ENCODE measurements around the gene MX2. TPM values are rescaled to one million over a fixed set of nuclear protein-coding genes. Genes with fewer than 3 reads are reported as not detected.
"Not testable (repeated sequence)": the region's sequence is repeated elsewhere in the genome, so short reads cannot be mapped to it uniquely, and the experiment has no call there.

The MX2 gene
- total RNA-seq, 2 experiments from 2014 or later: 65.1 to 158 TPM

- H3K4me1 Mint-ChIP-seq: peaks cover 5% of the 10 kb centered on the region
- H3K36me3 Mint-ChIP-seq: peaks cover 65% of the 10 kb centered on the region
- H3K9me3 Mint-ChIP-seq (ENCODE audit: low read depth): peaks cover 2% of the 10 kb centered on the region
- CTCF ChIA-PET: interaction anchor here (0.9 to 1.9 kb wide), 6 partner anchors 8 to 127 kb away, joined by 3 to 10 read pairs (median 3); partner anchors contain the start of gene MX1
- peak overlapping the region; percentile 50 for H3K27ac Mint-ChIP-seq
- ATAC-seq: no peak
- DNase-seq: no peak
- H3K4me3 Mint-ChIP-seq: no peak overlapping the region
- peaks cover 29% of the 10 kb centered on the region for H3K27me3 Mint-ChIP-seq
Measured at GRCh38 chr21:41410767-41411448, 49.1 kb downstream of the MX2 start.

GRCh38 chr21:41411449-41412089, 49.7 kb downstream of the MX2 start:
- H3K4me1 Mint-ChIP-seq: peaks cover 5% of the 10 kb centered on the region
- ATAC-seq (peak; percentile 66), DNase-seq (peak; percentile 53)
- CTCF ChIA-PET: interaction anchor here (0.9 to 1.9 kb wide), 6 partner anchors 8 to 128 kb away, joined by 3 to 10 read pairs (median 3); partner anchors contain the start of gene MX1
- peaks cover 33% of the 10 kb centered on the region for H3K27me3 Mint-ChIP-seq
- no peak overlapping the region for H3K4me3 Mint-ChIP-seq
- H3K9me3 Mint-ChIP-seq (ENCODE audit: low read depth): peaks cover 2% of the 10 kb centered on the region
- peaks cover 60% of the 10 kb centered on the region for H3K36me3 Mint-ChIP-seq
- no peak overlapping the region for H3K27ac Mint-ChIP-seq

GRCh38 chr21:41417505-41417904, 55.7 kb downstream of the MX2 start:
- CTCF ChIA-PET: interaction anchor here (0.9 to 1.4 kb wide), 2 partner anchors 10 to 135 kb away, joined by 3 read pairs; no protein-coding TSS in a partner anchor
- Mint-ChIP-seq H3K36me3 (peaks cover 14% of the 10 kb centered on the region), H3K4me1 (peaks cover 26% of the 10 kb centered on the region), H3K27me3 (peaks cover 33% of the 10 kb centered on the region)
- not testable (repeated sequence) for H3K27ac Mint-ChIP-seq; DNase-seq; ATAC-seq; H3K9me3 Mint-ChIP-seq (ENCODE audit: low read depth); H3K4me3 Mint-ChIP-seq

GRCh38 chr21:41418393-41418792, 56.6 kb downstream of the MX2 start:
- H3K27me3 Mint-ChIP-seq: peaks cover 24% of the 10 kb centered on the region

GRCh38 chr21:41418956-41419680, 57.3 kb downstream of the MX2 start:
- peak overlapping the region; percentile 22 for H3K4me3 Mint-ChIP-seq
- H3K27ac Mint-ChIP-seq: peak overlapping the region; percentile 100
- CTCF ChIA-PET: interaction anchor here (0.9 to 1.0 kb wide), 2 partner anchors 9 to 49 kb away, joined by 4 to 7 read pairs; no protein-coding TSS in a partner anchor
- ATAC-seq (no peak), DNase-seq (peak; percentile 36)
- peaks cover 18% of the 10 kb centered on the region for H3K27me3 Mint-ChIP-seq
- H3K36me3 Mint-ChIP-seq: peaks cover 19% of the 10 kb centered on the region
- H3K4me1 Mint-ChIP-seq: peaks cover 43% of the 10 kb centered on the region
- no peaks in the 10 kb centered on the region for H3K9me3 Mint-ChIP-seq (ENCODE audit: low read depth)

More at GRCh38 chr21:41418393-41418792, 56.6 kb downstream of the MX2 start:
- CTCF ChIA-PET: interaction anchor here (0.9 to 1.0 kb wide), 3 partner anchors 9 to 48 kb away, joined by 3 to 7 read pairs (median 4); no protein-coding TSS in a partner anchor
- Mint-ChIP-seq H3K36me3 (peaks cover 18% of the 10 kb centered on the region), H3K27ac (peak overlapping the region; percentile 100), H3K4me3 (no peak overlapping the region), H3K4me1 (peaks cover 35% of the 10 kb centered on the region), H3K9me3 (ENCODE audit: low read depth) (peaks cover 2% of the 10 kb centered on the region)
- no peak for ATAC-seq
- DNase-seq: no peak

- CTCF ChIA-PET: no interaction called here
- Mint-ChIP-seq H3K27ac (peak overlapping the region; percentile 100), H3K9me3 (ENCODE audit: low read depth) (no peaks in the 10 kb centered on the region), H3K27me3 (peaks cover 10% of the 10 kb centered on the region), H3K36me3 (peaks cover 23% of the 10 kb centered on the region), H3K4me1 (peaks cover 53% of the 10 kb centered on the region), H3K4me3 (peak overlapping the region; percentile 90)
- ATAC-seq (peak; percentile 84), DNase-seq (peak; percentile 83)
Measured at GRCh38 chr21:41419921-41420862, 58.4 kb downstream of the MX2 start.

- peak overlapping the region; percentile 90 for H3K4me3 Mint-ChIP-seq
- peaks cover 29% of the 10 kb centered on the region for H3K36me3 Mint-ChIP-seq
- ATAC-seq; CTCF ChIA-PET; H3K9me3 Mint-ChIP-seq (ENCODE audit: low read depth); H3K27me3 Mint-ChIP-seq: not testable (repeated sequence)
- DNase-seq: peak; percentile 32
- peak overlapping the region; percentile 100 for H3K27ac Mint-ChIP-seq
- peaks cover 59% of the 10 kb centered on the region for H3K4me1 Mint-ChIP-seq
Measured at GRCh38 chr21:41420998-41421397, 59.2 kb downstream of the MX2 start.

GRCh38 chr21:41422546-41423304, 60.9 kb downstream of the MX2 start:
- no peaks in the 10 kb centered on the region for H3K9me3 Mint-ChIP-seq (ENCODE audit: low read depth)
- H3K4me3 Mint-ChIP-seq: no peak overlapping the region
- DNase-seq: no peak
- no peaks in the 10 kb centered on the region for H3K27me3 Mint-ChIP-seq
- ATAC-seq: no peak
- H3K27ac Mint-ChIP-seq: peak overlapping the region; percentile 100
- CTCF ChIA-PET: interaction anchor here (1.0 to 1.9 kb wide), 4 partner anchors 11 to 62 kb away, joined by 3 to 6 read pairs (median 4); partner anchors contain the start of gene MX2
- peaks cover 37% of the 10 kb centered on the region for H3K36me3 Mint-ChIP-seq
- peaks cover 65% of the 10 kb centered on the region for H3K4me1 Mint-ChIP-seq

GRCh38 chr21:41423305-41423636, 61.4 kb downstream of the MX2 start:
- ATAC-seq; H3K27me3 Mint-ChIP-seq; H3K4me3 Mint-ChIP-seq; H3K9me3 Mint-ChIP-seq (ENCODE audit: low read depth): not testable (repeated sequence)
- Mint-ChIP-seq H3K27ac (peak overlapping the region; percentile 100), H3K36me3 (peaks cover 43% of the 10 kb centered on the region), H3K4me1 (peaks cover 70% of the 10 kb centered on the region)
- peak; percentile 39 for DNase-seq
- CTCF ChIA-PET: interaction anchor here (1.0 to 1.9 kb wide), 5 partner anchors 12 to 139 kb away, joined by 3 to 6 read pairs (median 4); partner anchors contain the start of gene MX2

GRCh38 chr21:41425588-41425953, 63.7 kb downstream of the MX2 start:
- DNase-seq: no peak
- Mint-ChIP-seq H3K27ac (peak overlapping the region; percentile 100), H3K4me3 (peak overlapping the region; percentile 87), H3K4me1 (peaks cover 82% of the 10 kb centered on the region), H3K36me3 (peaks cover 64% of the 10 kb centered on the region), H3K27me3 (no peaks in the 10 kb centered on the region), H3K9me3 (ENCODE audit: low read depth) (no peaks in the 10 kb centered on the region)
- ATAC-seq: no peak
- CTCF ChIA-PET: interaction anchor here (1.5 kb wide), 1 partner anchor 62 kb away, joined by 5 read pairs; no protein-coding TSS in a partner anchor

GRCh38 chr21:41425954-41426675, 64.3 kb downstream of the MX2 start, which contains the start of gene MX1:
Gene MX1, plus strand, starts transcription at chr21:41426239. Its CDS starts 5,832 bp downstream, at chr21:41432071.
- H3K4me1 Mint-ChIP-seq: peaks cover 80% of the 10 kb centered on the region
- peak within 1 kb of the TSS; percentile 100 for H3K27ac Mint-ChIP-seq
- peak within 1 kb of the TSS; percentile 87 for H3K4me3 Mint-ChIP-seq
- peaks cover 69% of the 10 kb centered on the region for H3K36me3 Mint-ChIP-seq
- H3K27me3 Mint-ChIP-seq: no peaks in the 10 kb centered on the region
- ATAC-seq (peak; percentile 97), DNase-seq (peak; percentile 97)
- CTCF ChIA-PET: interaction anchor here (0.7 to 1.5 kb wide), 2 partner anchors 15 to 63 kb away, joined by 3 to 5 read pairs; no protein-coding TSS in a partner anchor
- H3K9me3 Mint-ChIP-seq (ENCODE audit: low read depth): no peaks in the 10 kb centered on the region
